ENCODE data around the gene ADSS1.

Gene ADSS1

GRCh38 chr14:104784846-104785707 lies 61.0 kb downstream of the ADSS1 start:
- DNase-seq = no peak

DNA sequence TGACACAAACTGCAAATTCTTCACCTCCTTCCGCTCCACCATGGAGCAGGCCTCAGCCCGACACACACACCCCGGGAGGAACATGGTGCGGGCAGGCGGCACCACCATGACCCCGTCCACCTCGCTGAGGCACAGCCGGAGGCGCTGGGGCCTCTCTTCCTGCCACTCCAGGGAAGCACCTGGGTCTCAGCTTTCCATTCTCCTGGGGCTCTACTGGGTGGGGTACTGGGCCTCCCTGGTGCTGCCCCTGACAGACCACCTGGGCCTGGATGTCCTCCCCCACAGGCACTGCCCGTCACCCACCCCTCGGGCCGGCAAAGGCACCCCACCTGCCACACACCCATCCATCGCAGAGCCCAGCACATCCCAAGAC lies 61.7 kb downstream of the ADSS1 start:
- DNase-seq = no peak

GRCh38 chr14:104786091-104786586 lies 62.1 kb downstream of the ADSS1 start:
- no peak for DNase-seq

DNA sequence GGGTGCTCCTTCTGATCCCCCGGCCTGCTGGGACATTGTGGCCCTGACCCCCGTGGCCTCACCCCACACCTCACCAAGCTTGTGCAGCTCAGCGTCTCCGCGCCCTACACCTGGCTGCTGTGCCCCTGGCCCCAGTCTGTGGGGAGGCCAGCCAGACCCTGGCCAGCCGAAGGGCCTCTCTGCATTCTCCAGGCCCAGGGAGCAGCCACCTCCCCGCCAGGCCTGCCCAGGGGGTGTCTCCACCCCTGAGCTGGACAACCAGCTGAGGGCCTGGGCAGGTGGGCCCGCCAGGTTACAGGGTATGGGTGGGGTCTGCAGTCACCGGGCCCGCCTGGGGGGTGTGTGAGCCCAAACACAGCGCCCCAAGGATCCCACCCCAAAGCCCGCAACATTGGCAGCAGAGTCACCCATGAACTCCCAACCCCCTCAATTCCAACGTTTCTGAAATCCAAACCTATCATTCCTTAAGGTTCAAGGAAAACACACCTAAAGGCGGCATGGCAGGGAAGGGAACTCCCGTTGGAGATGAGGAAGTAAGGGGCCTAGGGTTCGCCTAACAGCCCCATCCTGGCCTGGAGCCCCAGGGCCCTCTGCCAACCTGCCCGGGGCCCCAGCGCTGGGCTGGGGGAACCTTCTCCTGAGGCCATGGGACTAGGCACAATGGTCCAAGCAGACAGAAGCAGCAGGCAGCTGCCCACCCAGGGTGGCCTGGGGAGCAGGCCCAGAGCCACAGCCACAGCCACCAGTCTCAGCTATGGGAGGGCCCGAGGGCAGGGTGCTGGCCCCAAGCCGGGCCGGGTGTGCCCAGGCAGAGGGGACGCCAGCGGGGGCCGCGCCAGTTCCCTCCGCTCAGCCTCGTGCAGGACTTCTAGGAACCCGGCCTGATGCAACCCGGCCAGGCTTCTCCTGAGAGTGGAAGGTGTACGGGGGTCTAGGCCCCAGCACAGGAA lies 63.0 kb downstream of the ADSS1 start:
- DNase-seq = no peak

GRCh38 chr14:104787736-104788135 lies 63.7 kb downstream of the ADSS1 start:
- no peak for DNase-seq

- no peak for DNase-seq
Measured at GRCh38 chr14:104788161-104788818, 64.3 kb downstream of the ADSS1 start.

- no peak for DNase-seq
Measured at GRCh38 chr14:104788873-104789663, 65.0 kb downstream of the ADSS1 start.

DNA sequence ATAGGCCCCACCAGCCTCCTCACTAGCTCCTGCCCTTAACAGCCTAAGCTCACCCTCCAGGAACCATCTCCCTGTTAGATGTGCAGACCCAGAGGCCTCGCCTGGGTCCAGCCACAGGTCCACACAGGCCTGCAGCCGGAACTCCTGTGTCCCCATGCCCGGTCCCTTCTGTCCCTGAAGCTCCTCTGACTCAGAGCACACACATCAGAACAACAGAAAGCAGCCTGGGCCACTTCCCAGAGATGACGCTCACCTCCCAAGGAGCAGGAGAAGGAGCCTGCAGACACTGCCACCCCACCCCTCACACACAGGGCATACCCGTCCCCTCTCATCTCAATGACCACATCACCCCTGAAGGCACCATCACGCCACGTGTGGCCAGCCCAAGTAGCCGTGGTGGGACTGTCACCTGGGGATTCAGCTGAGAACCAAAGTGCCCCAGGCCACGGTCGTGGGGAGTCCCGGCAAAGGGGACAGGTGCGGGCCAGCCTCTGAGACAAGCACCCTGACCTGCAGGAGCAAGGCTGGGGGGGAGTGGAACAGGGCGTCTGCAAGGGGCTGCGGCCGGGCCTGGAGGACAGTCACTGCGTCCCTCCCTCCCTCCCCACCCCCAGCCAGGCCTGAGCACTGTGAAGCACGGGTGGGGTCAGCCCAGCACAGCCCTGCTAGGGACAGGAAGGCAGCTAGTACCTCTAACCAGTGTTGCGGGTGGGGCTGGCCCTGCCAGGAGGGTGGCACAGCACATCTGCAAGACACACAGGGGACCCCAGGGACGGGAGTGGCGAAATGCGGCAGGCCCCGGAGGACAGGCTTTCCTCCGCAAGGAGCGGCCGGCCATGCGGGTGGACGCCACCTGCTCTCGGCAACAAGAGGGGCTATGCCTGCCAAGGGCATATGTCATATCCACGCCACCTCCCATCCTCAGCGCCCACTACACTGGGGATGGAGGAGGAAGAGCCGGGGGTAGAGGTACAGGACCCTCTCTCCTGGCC lies 66.0 kb downstream of the ADSS1 start:
- no peak for DNase-seq

GRCh38 chr14:104791425-104791824 lies 67.4 kb downstream of the ADSS1 start:
- no peak for DNase-seq

- DNase-seq = no peak
Measured at GRCh38 chr14:104792101-104792884, 68.3 kb downstream of the ADSS1 start.

DNA sequence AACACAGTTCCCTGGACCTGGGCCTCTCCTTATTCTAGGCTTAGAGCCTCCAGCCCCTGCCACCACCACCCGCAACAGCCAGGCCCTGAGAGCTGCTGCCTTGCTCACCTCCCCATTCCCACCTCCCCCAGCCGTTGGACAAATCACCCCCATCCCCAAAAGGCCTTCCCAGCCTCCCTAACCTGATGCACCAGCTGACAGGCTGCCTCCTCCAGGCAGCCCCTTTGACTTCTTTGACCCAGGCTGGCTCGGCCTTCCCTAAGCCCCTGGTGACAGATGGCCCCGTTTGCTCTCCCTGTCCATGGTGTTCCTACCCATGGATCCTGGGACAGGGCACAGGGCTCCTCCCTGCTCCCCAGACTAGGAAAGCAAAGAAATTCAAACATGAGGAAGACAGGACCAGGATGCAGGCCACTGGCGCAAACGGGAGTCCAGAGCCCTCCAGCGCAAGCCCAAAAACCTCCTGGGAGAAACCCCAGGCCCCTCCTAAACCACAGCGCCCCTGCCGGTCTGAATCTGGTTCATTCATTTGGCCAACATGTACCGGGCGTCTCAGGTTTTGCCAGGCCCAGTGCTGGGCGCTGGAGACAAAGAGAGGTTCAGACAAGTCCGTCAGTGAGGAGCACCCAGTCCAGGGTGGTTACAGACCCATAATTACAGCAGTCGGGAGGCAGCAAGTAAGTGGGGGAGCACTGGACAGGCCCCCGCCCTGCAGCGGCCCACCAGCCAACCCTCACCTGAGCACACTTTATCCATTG lies 69.1 kb downstream of the ADSS1 start:
- no peak for DNase-seq

DNA sequence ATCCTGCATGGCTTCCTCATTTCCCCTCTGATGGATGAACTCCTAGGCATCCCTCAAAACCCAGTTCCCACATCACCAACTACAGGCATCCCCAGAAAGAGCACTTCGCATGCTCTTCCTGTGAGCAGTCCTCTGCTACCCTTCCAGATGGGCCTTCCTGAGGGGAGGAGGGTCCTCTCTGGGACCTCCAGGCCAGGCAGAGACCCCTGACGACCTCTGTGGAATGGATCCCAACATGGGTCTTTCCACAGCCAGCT lies 69.6 kb downstream of the ADSS1 start:
- no peak for DNase-seq

DNA sequence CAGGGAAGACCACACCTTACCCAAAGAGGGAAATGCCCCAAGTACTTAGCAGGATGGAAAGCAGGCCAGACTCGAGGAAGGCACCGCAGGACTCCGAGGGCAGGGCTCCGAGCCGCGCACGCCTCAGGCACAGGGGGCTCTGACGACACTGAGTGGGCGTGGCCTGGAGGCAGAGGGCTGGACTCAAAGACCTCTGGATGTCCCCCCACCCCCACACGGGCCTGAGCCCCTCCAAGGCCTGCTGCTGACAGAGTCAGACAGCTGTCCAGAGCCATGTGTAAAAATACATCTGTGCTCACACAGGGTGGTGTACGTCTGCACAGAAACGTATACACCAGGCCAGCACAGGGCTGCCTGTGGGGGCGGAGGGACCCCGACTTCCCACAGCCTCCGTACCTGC lies 70.1 kb downstream of the ADSS1 start:
- no peak for DNase-seq

- DNase-seq = no peak
Measured at GRCh38 chr14:104794631-104794992, 70.6 kb downstream of the ADSS1 start.

- no peak for DNase-seq
Measured at GRCh38 chr14:104794993-104795780, 71.2 kb downstream of the ADSS1 start, which contains the start of gene AKT1. TSS of gene AKT1 (minus strand) at chr14:104795748. CDS start at chr14:104792643, 3,105 bp downstream.

DNA sequence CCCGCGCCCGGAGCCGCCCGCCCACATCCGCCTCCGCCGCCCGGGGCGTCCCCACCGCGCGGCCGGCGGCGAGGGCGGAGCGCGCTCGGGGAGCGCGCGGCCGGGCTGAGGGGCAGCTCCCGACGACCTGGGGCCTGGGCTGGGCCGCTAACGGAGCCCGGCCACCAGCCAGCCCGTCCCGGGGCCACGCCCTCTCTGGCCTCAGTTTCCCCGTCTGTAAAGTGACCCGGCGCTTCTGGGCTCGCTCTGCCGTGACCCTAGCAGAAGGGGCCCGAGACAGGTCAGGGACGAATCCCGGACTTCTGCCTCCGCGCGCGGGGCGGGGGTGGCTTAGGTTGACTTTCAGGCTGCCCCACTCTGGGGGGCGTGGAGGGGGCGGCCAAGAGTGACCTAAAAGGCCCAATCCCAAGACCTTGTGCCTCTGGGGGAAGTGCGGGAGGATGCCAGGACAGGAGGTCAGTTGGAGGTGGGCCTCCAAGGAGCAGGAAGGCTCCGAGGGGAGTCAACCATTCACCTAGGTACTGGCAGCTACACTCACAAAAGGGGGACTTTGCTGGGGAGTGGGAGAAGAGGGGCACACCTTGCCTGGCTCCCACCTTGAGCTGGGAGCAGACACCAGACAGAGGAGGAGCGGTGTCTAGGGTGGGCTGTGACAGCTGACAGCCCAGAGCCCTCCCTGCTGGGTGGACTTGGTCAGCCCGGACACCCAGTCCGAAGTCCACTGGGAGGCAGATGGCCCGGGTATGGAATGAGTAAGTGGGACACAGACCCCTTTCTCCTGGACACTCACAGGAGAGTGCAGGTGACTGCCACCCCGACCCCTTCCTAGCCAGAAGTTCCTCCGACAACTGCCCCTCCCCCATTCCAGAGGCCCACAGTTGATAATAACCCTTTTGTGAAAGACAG lies 72.0 kb downstream of the ADSS1 start:
- no peak for DNase-seq

GRCh38 chr14:104796687-104797081 lies 72.7 kb downstream of the ADSS1 start:
- no peak for DNase-seq

Measured in NCI-H1436 treated with DMSO at 0.1 percent for 48 hours (cell line).